DND-41 (cell line): ENCODE data around the gene CTXN1.
"Not testable (repeated sequence)": the region's sequence is repeated elsewhere in the genome, so short reads cannot be mapped to it uniquely, and the experiment has no call there.

Experiments used
- EZH2 ChIP-seq: IDR thresholded peaks from 3 replicates; pipeline ENCODE4 v1.6.1; 2012; ENCODE audit warnings: borderline replicate concordance, low read depth, mild to moderate bottlenecking, moderate library complexity, low read length, inconsistent platforms; ENCODE audit not compliant: severe bottlenecking
- TF ChIP-seq, protein P1 (sequence below): IDR thresholded peaks from 2 replicates; pipeline ENCODE4 v1.5.1; 2012; ENCODE audit warnings: borderline replicate concordance, low read length, moderate library complexity, mild to moderate bottlenecking; ENCODE audit not compliant: poor library complexity, severe bottlenecking; ENCODE audit errors: extremely low read depth

DNA sequence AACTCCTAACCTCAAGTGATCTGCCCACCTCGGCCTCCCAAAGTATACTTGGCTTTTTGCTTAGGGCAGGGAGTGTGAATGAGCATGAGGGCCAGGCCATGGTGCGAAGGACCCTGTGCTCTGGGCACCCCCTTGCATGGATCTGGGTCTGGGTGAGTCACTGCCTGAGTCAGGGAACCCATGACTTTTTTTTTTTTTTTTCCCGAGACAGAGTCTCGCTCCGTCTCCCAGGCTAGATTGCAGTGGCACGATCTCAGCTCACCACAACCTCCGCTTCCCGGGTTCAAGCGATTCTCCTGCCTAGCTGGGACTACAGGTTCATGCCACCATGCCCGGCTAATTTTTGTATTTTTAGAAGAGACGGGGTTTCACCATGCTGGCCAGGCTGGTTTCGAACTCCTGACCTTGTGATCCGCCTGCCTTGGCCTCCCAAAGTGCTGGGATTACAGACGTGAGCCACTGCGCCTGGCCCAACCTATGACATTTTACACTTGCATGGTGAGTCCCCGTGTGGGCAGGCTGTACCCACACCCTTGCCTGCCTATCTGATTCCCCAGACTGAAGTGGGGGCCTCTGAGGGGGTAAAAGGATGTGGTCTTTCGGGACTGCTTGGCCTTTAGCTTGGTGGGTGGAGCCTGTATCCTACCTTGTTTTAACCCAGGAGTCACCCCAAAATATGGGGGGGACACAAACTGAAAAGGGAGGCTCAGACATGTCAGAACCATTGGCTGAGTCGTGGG lies 32.4 kb downstream of the CTXN1 start:
- TF ChIP-seq, protein P1, sequence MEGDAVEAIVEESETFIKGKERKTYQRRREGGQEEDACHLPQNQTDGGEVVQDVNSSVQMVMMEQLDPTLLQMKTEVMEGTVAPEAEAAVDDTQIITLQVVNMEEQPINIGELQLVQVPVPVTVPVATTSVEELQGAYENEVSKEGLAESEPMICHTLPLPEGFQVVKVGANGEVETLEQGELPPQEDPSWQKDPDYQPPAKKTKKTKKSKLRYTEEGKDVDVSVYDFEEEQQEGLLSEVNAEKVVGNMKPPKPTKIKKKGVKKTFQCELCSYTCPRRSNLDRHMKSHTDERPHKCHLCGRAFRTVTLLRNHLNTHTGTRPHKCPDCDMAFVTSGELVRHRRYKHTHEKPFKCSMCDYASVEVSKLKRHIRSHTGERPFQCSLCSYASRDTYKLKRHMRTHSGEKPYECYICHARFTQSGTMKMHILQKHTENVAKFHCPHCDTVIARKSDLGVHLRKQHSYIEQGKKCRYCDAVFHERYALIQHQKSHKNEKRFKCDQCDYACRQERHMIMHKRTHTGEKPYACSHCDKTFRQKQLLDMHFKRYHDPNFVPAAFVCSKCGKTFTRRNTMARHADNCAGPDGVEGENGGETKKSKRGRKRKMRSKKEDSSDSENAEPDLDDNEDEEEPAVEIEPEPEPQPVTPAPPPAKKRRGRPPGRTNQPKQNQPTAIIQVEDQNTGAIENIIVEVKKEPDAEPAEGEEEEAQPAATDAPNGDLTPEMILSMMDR = not testable (repeated sequence)
- not testable (repeated sequence) for TF ChIP-seq EZH2
